ENCODE measurements around the gene NUTM2G.
"Not testable (repeated sequence)": the region's sequence is repeated elsewhere in the genome, so short reads cannot be mapped to it uniquely, and the experiment has no call there.

Gene NUTM2G, protein sequence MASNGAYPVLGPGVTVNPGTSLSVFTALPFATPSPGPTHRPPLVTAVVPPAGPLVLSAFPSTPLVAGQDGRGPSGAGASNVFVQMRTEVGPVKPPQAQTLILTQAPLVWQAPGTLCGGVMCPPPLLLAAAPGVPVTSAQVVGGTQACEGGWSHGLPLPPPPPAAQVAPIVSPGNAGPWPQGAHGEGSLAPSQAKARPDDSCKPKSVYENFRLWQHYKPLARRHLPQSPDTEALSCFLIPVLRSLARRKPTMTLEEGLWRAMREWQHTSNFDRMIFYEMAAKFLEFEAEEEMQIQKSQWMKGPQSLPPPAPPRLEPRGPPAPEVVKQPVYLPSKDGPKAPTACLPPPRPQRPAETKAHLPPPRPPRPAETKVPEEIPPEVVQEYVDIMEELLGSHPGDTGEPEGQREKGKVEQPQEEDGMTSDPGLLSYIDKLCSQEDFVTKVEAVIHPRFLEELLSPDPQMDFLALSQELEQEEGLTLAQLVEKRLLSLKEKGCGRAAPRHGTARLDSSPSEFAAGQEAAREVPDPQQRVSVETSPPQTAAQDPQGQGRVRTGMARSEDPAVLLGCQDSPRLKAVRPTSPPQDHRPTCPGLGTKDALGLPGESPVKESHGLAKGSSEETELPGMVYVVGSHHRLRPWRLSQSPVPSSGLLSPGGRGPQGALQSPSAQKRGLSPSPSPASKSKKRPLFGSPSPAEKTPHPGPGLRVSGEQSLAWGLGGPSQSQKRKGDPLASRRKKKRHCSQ

DNA sequence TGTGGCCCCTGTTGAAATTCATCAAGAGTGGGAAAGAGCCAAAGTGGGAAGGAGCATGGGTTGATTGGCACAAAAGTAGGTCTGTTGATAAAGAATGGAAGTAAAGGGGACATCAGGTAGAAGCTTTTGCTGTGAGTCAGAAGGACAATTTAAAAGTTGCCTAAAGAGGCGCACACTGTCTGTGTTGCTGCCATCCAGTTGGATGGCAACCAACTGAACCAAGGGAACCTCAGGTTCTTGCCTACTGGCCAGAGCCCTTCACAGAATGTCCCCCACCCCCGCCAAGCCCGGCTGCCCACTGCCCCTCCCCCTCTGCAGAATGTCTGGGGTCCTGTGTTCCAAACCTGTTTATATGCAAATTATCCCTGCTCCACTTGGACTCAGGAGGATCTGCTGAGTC lies at the start of gene NUTM2G:
Gene NUTM2G, plus strand, starts transcription at position 301 of the 400 bp plus-strand sequence. CDS start 182 bp downstream, outside the sequence.
- not testable (repeated sequence) for DNase-seq (ENCODE audit: low spot score)

DNA sequence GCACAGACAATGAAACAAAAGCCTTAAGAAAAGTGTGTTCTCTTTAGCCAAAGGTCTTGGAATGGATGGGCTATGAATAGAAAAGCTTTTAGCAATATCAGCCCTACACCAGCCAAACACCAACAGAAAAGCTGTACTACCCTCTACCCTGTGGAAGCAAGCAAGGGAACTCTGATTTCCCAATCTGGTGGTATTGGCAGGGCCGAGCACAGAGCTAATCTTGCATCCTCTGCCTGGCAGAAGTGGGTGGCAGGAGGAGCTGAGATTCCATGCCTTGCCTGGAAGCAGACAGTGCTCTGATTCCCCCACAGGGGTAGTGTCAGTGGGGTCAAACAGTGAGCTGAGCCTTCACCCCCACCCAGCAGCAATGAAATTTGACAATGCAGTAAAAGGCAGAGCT lies 44.7 kb upstream of the NUTM2G start:
- no peak for DNase-seq (ENCODE audit: low spot score)

DNA sequence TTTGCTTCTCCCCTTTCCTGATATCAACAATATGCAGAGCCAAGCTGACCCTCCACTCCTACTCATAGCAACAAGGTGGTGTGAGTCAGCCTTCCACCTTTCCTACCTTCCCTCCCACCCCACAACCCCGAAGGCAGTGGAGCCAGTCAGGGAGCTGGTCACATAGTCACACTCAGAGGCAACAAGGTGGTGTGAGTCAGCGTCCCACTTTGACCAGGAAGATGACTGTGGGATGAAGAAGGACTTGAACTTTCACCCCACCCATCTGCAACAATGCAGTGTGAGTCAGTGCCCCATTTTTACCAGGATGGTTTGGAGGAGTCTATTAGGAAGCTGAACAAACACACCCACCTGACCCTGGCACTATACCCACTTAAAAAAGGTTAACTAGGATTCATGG lies 44.2 kb upstream of the NUTM2G start:
- DNase-seq (ENCODE audit: low spot score) = no peak

DNA sequence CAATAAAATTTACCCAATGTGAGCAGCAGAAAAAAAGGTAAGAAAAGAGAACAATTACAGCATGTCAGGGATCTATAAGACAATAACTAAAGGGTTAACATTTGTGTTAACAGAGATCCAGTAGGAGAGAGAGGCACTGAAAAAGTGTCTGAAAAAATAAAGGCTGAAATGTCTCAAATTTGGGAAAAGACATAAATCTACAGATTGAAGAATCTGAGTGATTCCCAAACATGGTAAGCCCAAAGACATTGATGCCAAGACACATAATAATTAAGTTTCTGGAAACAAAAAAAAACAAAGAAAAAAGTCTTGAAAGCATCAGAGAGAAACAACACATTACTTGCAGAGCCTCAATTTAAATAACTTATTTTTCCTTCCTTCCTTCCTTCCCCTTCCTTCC lies 43.2 kb upstream of the NUTM2G start:
- no peak for DNase-seq (ENCODE audit: low spot score)

DNA sequence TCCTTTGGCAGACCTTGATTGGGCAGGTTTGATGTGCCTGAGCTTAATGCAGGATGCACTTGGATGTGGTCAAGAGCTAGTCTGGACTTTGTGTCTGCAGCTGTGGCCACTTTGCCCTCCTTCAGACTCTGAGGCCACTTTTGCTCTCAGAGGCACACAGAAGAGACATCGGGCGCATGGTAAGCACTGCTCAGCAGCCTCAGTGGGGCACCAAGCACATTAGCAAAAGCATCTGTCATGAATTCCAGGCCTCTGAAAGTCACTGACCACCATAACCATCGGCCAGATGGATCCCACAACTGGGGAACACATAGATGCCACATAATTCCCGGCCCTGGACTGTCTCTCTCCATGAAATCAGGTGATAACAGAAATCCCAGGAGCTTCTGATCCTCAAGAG lies 40.1 kb upstream of the NUTM2G start:
- no peak for DNase-seq (ENCODE audit: low spot score)

DNA sequence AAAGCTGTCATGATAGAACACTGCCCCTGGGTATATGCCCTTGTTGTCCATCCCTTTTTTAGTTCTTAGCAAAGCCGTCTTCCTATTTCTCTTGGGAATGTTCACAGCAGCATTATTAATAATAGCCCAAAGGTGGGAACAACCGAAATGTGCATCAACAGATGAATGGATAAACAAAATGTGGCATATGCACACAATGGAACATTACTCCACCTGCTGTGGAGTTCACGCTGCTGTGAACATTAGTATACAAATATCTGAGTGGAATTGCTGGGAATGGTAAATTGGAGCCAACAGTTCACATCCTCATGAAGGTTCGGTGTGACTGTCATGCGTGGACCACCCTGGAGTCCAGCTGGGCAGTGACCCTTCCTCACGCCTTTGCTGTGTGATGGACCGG lies 36.5 kb upstream of the NUTM2G start:
- DNase-seq (ENCODE audit: low spot score) = no peak

DNA sequence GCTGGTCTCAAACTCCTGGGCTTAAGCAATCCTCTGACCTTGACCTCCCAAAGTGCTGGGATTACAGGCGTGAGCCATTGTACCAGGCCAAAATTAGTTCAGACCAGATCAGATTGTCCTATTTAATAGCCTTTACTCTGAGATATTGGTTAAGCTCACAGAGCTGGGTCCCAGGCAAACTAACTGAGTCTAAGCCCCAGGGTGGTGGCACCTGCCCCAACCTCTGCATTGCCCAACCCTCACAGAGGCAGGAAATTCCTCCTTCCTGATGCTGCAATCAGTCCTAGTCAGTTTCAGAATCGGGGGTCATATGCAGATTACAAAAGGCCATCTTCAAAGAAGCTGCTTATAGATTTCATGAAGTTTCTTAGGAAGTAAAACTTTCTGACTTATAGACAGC lies 28.6 kb upstream of the NUTM2G start:
- DNase-seq (ENCODE audit: low spot score) = not testable (repeated sequence)

DNA sequence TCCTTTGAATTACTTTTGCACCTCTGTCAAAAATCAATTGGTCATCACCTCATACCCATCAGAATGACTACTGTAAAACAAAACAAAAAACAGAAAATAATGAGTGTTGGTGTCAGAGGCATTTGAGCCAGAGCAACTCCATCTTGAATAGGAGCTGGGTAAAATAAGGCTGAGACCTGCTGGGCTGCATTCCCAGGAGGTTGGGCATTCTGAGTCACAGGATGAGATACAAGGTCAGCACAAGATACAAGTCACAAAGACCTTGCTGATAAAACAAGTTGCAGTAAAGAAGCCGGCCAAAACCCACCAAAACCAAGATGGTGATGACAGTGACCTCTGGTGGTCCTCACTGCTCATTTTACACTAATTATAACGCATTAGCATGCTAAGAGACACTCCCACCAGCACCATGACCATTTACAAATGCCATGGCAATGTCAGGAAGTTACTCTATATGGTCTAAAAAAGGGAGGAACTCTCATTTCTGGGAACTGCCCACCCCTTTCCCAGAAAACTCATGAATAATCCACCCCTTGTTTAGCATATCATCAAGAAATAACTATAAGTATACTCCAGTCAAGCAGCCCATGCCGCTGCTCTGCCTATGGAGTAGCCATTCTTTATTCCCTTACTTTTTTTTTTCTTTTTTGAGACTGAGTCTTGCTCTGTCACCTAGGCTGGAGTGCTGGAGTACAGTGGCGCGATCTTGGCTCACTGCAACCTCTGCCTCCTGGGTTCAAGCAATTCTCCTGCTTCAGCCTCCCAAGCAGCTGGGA lies 23.5 kb upstream of the NUTM2G start:
- DNase-seq (ENCODE audit: low spot score) = not testable (repeated sequence)

DNA sequence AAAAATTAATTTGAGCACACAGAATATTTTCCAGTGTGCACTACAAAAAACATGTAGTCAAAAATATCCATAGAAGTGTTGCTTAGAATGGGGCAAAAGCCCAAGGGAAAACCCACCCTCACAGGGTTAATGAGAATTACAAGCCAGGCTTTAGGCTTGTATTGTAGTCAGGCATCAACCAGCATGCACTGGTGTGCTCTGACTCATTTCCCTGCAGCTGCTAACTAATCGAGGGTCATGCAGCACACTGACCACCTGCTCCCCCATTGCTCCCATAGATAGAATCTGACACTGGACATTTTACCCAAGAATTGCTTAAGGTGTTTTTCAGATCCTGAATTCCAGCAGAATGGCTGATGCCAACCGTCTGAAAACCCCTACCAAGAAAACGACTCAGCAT lies 20.2 kb upstream of the NUTM2G start:
- not testable (repeated sequence) for DNase-seq (ENCODE audit: low spot score)

DNA sequence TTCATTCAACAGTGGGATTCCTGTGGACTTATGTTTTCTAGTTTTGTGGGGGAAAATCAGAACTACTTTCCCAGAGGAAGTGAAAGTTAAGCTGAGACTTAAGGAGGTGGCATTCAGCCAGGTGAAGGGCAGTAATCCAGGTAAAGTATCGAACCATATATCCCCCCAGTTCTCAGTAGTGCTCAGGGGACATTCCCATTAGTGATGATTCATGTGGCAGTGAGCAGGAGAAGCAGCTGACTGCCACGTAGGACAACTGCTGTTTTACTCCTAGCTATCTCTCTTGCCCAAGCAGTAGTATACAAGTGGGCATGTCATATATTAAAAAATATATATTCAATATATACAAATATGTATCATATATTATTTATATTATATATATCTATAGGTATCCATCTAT lies 13.1 kb upstream of the NUTM2G start:
- not testable (repeated sequence) for DNase-seq (ENCODE audit: low spot score)

DNA sequence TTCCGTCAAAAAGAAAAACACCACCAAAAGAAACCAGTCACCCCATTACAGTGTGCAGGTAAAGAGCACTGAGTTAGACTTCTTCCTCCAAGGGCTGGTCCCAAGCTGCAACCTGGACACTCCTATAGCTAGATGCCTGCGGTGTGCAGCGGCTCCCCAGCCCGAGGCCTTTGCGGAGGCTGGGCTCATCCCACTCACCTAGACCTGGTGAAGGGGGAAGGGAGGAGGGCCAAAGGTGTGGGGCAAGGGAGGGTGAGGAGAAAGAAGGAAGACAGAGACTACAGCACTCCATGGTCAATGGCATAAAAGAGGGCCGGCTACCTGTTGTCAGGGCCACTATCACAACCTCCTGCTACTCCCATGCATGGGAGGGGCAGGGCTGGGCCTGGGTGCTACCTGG lies 12.1 kb upstream of the NUTM2G start:
- DNase-seq (ENCODE audit: low spot score) = not testable (repeated sequence)

DNA sequence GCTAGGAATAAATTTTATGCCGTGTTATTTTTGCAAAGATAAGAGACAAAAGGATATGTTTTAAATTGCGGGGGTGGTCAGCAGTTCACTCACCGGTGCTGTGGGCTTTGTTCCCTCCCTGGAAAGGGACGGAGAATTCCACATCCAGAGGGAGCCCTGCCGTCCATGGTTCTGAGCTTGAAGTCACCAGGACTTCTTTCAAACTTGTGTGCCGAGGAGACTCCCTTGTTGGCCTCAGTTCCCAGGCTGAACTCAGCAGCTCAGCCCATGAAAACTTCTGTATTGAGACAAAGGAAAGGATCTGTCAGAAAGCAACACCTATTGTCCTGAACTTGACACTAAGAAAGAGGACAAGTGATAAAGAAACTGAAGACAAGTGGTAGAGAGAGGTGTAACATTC lies 10.1 kb upstream of the NUTM2G start:
- DNase-seq (ENCODE audit: low spot score) = not testable (repeated sequence)

DNA sequence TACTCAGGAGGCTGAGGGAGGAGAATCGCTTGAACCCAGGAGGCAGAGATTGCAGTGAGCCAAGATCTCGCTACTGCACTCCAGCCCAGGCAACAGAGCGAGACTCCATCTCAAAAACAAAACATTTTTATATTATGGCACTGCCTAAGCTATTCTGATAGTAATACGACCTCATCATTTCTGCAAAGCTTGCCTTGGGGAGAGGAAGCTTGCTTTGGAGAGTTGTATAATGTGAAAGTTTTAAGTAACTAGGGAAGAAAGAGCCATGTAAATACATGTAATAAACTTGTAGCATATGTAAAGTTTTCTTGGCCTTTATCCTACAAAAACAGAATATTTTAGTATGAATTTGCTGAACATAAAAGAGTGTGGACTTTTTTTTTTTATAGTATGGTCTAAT lies 7.8 kb upstream of the NUTM2G start:
- not testable (repeated sequence) for DNase-seq (ENCODE audit: low spot score)

DNA sequence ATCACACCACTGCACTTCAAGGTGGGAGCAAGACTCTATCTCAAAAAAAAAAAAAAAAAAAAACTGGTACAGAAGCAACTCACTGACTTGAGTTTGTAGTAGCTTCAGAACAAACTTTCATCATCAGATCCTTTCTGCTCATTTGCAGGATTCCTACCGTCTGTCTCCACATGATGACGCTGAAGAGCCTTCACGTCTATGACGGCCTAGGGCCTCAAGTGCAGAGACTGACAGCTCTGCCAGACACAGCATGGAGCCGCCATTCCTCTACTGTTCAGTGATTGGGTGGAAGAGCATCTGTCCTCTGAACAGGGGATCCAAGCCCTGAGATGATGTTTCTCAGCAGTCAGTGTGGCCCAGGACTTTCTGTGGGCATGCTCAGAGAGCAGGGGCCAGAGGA lies 3.1 kb upstream of the NUTM2G start:
- DNase-seq (ENCODE audit: low spot score) = not testable (repeated sequence)

DNA sequence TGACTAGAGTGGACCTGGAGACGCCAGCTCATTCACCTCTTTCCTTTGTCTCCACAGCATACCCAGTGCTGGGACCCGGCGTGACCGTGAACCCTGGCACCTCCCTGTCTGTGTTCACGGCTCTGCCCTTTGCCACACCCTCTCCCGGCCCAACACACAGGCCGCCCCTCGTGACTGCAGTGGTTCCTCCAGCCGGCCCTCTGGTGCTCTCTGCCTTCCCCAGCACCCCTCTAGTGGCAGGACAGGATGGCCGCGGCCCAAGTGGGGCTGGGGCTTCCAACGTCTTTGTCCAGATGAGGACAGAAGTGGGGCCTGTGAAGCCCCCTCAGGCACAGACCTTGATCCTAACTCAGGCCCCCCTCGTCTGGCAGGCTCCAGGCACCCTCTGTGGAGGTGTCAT lies 3.0 kb downstream of the NUTM2G start:
- not testable (repeated sequence) for DNase-seq (ENCODE audit: low spot score)

DNA sequence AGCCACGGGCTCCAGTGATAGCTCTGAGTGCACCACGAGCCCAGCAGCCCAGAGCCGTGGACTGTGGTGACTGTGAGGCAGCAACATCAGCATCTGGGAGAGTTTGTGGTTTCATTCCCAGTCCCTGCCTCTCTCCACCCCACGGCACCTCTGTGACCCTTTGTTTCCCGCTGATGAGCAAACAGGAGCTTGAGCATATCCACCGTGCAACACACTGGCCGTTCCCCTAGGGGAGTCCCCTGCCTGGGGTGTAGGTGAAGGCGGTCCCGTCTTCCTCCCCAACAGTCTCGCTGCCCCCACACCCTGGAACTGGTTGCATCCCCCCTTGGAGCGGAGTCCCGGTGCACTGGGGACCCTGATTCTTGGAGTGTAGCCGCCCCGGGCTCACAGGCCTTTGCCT lies 5.5 kb downstream of the NUTM2G start:
- DNase-seq (ENCODE audit: low spot score) = not testable (repeated sequence)

DNA sequence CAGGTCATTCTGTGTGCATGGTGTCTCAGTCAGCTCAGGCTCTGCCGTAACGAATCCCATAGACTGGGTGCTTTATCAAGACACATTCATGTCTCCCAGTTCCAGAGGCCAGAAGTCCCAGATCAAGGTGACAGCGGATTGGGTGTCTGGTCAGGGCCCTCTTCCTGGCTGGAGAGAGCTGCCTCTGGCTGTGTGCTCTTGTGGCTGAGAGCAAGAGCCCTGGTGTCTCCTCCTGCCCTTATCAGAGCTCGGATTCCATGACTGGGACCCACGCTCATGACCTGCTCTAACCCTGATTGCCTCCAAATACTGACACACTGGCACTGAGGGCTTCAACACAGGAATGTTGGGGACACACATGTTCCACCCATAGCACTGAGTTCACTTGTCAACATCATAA lies 6.1 kb downstream of the NUTM2G start:
- not testable (repeated sequence) for DNase-seq (ENCODE audit: low spot score)

DNA sequence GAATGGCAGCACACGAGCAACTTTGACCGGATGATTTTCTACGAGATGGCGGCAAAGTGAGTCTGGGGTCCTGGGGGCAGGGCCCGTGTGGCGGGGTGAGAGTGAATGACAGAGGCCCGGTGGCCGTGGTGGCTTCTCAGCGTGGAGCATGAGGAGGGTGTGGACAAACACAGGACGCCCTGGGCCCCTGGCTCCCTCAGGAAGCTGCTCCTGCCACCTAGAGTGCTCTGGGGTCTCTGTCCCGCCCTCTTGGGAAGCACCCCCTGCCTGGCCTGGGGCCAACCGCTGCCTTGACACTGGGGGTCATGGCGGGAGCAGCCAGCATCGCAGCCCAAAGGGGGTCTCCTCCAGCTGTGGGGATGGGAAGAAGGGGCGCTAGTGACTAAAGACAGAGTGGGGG lies 6.8 kb downstream of the NUTM2G start:
- DNase-seq (ENCODE audit: low spot score) = not testable (repeated sequence)

DNA sequence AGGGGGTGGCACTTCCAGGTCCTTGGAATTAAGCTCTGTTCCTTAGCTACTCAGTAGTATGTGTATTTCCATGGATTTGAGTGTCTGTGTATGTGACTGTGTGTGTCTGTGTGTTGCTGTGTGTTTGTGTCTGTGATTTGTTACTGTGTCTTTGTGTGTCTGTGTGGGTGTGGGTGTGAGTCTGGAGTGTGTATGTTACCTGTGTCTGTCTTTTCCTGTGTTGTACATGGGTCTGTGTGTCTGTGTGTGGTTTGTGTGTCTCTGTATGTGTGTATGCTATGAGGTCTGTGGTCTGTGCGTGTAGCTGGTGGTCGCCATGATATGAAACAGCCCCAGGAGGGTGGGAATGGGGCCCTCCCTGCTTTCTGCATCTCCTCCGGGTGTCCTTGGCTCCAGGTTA lies 8.8 kb downstream of the NUTM2G start:
- not testable (repeated sequence) for DNase-seq (ENCODE audit: low spot score)

DNA sequence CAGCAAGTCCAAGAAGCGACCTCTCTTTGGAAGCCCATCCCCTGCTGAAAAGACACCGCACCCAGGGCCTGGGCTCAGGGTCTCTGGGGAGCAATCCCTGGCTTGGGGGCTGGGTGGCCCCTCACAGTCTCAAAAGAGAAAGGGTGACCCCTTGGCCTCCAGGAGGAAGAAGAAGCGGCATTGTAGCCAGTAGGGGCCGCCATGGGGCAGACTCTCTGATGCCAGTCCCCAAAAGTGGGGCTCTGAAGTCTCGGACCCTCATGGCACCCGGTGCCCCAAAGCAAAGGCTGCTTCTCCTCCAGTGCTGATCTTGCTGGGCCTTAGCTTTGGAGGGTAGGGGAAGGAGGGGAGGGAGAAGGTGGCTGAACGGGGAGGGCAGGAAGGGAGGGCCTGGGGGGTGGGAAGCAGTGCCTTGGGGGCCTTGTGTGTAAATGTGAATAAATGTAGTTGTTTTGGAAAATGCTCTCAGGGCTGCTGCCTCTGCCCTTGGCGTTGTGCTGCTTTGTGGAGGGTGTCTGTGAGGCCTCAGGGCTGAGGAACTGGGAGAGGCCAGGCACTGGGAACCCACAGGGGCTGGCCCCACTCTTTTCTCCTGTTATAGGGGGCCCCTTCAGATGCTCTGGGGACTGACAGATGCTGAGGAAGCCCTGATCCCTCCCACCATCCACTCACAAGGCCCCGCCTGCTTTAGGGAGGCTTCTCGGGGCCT lies 10.5 kb downstream of the NUTM2G start:
- DNase-seq (ENCODE audit: low spot score) = not testable (repeated sequence)

DNA sequence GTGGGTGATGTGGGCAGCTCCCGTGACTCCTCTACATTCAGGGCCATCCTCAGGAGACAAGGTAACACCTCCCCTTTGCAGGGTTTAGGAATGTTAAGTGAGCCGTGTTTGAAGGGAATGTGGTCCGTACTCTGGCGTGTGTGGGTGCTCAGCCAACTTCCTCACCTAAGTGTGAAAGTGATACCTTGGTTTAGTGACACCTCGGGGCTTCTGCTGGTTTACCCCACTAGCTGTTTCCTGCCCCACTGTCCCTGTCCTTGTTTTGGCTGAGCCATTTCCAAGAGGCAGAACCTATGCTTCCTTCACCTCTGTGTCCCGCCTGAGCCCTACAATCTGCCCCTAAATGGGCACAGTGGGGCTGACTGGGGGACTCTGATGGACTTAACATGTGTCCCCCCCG lies 12.3 kb downstream of the NUTM2G start:
- DNase-seq (ENCODE audit: low spot score) = not testable (repeated sequence)

DNA sequence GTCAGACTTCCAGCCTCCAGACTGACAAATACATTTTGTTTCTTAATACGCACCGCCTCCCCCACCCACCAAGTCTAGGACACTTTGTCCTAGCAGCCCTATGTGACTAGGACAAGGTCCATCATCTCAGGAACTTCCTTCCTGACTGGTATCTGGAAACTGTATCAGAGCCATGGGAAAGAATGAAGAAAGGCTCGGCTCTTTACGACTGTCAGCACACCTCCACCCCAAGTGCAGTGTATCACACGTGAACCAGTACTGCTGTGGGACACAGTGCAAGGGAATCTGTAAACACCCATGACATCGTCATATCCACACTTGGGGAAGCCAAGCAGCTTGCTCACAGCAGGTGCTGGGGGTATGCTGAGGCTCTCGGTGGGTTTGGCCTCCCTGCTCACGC lies 13.0 kb downstream of the NUTM2G start:
- DNase-seq (ENCODE audit: low spot score) = not testable (repeated sequence)
